ENCODE results near the gene C9orf57.
"Not testable (repeated sequence)": the region's sequence is repeated elsewhere in the genome, so short reads cannot be mapped to it uniquely, and the experiment has no call there.

C9orf57 gene

GRCh38 chr9:72023596-72023995 is 36.8 kb downstream of the C9orf57 start:
- no peak for DNase-seq (ENCODE audit: low spot score)

- no peak for DNase-seq (ENCODE audit: low spot score)
Measured at GRCh38 chr9:72022841-72023240, 37.6 kb downstream of the C9orf57 start.

- no peak for DNase-seq (ENCODE audit: low spot score)
Measured at GRCh38 chr9:72013292-72013760, 47.1 kb downstream of the C9orf57 start.

GRCh38 chr9:72012646-72013045 is 47.8 kb downstream of the C9orf57 start:
- DNase-seq (ENCODE audit: low spot score): no peak

- not testable (repeated sequence) for DNase-seq (ENCODE audit: low spot score)
Measured at GRCh38 chr9:72007726-72008125, 52.7 kb downstream of the C9orf57 start.

GRCh38 chr9:72006501-72006900 is 53.9 kb downstream of the C9orf57 start:
- no peak for DNase-seq (ENCODE audit: low spot score)

GRCh38 chr9:72005451-72005850 is 55.0 kb downstream of the C9orf57 start:
- DNase-seq (ENCODE audit: low spot score): no peak

Data from CD4-positive, alpha-beta T cell treated with Interleukin-15 for 4 hours (primary cell).